ENCODE measurements around the gene AP1AR.

- no peak for TF ChIP-seq POLR2A (IDR thresholded peaks at IDR 0.05; ENCODE audit: low read length)
- TF ChIP-seq GATA1 (IDR thresholded peaks at IDR 0.05; ENCODE audit: low read depth, low read length) = no peak
Measured at GRCh38 chr4:112213091-112213490, 18.5 kb upstream of the AP1AR start.

All from erythroblast (primary cell).